Testis (tissue), 2 donors: ENCODE results near the gene BLM.

Source experiments
- POLR2A ChIP-seq: fragments of 450-650 bp; IDR thresholded peaks from one replicate; pipeline ENCODE4 v1.6.1; 2017; ENCODE audit warnings: antibody characterized with exemption, mild to moderate bottlenecking, moderate library complexity
- TF ChIP-seq, protein P1 (sequence below), 3 experiments: fragments of 450-650 bp in 2 of 3; fragments of 200-600 bp in 1 of 3; sonication (generic) in 1 of 3; IDR thresholded peaks; one replicate each; pipeline ENCODE4 v1.5.1; 2016 to 2019; ENCODE audit warnings: antibody characterized with exemption in 3 of 3, mild to moderate bottlenecking in 2 of 3, moderate library complexity in 1 of 3

DNA sequence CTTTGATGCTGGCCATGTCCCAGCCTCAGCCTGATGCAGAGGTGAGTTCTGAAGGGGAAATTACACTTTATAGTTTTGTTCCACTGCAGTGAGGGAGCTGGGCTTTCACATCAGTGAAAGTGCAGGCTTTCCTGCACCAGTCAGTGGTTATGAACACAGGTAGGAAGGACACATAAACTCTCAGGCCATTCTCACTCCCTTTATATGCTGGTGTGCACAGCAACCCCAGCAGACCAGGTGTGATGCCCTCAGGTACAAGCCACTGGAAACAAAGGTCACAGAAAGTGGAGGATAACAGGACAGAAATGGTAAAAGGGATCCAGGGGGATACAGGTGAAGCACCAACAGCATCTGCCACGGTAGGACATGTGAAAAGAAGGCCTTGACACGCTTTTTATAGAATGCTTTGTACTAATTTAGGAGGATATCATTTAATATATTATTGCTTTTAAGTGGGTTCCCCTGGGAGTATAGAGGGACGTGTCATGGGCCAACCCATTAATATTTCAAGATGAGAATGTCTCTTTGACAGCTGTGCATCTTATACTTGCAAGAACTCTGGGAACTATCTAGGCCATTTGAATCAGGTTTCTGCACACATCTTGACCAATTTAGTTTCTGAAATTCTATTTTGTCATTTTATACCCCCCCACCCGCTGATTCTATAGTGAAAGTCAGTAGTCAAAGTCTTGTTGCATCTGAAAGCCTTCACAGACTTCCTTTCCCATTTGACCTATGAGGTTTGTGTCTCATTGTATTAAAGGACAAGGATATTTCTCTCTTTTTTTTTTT lies 25.0 kb upstream of the BLM start:
- TF ChIP-seq, protein P1, sequence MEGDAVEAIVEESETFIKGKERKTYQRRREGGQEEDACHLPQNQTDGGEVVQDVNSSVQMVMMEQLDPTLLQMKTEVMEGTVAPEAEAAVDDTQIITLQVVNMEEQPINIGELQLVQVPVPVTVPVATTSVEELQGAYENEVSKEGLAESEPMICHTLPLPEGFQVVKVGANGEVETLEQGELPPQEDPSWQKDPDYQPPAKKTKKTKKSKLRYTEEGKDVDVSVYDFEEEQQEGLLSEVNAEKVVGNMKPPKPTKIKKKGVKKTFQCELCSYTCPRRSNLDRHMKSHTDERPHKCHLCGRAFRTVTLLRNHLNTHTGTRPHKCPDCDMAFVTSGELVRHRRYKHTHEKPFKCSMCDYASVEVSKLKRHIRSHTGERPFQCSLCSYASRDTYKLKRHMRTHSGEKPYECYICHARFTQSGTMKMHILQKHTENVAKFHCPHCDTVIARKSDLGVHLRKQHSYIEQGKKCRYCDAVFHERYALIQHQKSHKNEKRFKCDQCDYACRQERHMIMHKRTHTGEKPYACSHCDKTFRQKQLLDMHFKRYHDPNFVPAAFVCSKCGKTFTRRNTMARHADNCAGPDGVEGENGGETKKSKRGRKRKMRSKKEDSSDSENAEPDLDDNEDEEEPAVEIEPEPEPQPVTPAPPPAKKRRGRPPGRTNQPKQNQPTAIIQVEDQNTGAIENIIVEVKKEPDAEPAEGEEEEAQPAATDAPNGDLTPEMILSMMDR (IDR thresholded peaks at IDR 0.05), result no peak
- no peak for TF ChIP-seq POLR2A
